Measurements from ENCODE around the gene SULT4A1. TPM values are rescaled to one million over a fixed set of nuclear protein-coding genes. Genes with fewer than 3 reads are reported as not detected.
"Not testable (repeated sequence)": the region's sequence is repeated elsewhere in the genome, so short reads cannot be mapped to it uniquely, and the experiment has no call there.

The SULT4A1 gene, protein sequence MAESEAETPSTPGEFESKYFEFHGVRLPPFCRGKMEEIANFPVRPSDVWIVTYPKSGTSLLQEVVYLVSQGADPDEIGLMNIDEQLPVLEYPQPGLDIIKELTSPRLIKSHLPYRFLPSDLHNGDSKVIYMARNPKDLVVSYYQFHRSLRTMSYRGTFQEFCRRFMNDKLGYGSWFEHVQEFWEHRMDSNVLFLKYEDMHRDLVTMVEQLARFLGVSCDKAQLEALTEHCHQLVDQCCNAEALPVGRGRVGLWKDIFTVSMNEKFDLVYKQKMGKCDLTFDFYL
- not detected for total RNA-seq

DNA sequence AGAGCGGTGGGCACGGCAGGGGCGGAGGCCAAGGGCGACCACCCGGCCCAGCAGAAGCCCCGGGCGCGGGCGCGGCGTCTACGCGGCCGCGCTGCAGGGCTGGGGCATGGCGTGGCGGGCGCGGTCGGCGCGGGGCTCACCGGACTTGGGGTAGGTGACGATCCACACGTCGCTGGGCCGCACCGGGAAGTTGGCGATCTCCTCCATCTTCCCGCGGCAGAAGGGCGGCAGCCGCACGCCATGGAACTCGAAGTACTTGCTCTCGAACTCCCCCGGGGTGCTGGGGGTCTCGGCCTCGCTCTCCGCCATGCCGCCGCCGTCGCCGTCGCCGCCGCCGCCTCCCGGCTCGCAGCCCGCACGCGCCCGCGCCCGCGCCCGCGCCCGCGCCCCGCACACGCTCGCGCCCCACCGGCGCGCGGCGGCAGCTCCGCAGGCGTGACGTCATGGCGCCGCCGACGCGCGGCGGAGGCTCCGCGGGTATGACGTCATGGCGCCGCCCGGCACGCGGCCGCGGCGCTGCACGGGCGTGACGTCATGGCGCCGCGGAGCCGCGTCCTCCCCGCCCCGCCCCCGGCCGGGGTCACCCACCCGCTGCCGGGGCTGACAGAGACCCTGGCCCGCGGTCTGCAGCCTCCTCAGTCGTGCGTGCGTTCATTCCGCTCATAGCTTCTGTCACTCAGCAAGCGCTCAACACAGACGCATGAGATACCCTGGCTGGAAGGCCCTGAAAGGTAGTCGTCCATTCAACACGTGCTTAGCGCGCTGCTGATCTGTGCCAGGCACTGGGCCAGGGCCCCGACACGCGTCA, at the start of gene SULT4A1:
SULT4A1 (minus strand) TSS at position 440 of the 808 bp plus-strand sequence; CDS start at position 309, 131 bp downstream.
- CTCF ChIA-PET = no interaction called here
- POLR2A ChIA-PET = no interaction called here

DNA sequence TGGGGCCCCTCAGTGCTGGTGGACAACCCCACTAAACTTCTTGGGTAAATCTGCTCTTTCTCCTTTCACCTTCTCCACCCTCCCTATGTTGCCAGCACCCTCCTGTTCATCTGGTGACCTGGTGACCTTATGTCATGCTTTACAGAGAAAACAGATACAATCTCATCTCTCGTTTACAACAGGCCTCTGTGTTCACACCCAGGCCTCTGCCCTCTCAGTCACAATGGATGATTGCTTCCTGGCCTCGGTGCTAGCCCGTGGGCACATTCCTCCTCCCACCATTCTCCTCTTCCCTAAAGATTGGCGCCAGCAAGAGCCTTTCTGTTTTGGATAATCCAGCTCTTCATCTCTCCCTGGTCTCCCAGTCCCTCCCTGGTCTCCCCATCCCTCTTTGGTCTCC, 49.0 kb upstream of the SULT4A1 start:
- POLR2A ChIA-PET = no interaction called here
- CTCF ChIA-PET = no interaction called here

DNA sequence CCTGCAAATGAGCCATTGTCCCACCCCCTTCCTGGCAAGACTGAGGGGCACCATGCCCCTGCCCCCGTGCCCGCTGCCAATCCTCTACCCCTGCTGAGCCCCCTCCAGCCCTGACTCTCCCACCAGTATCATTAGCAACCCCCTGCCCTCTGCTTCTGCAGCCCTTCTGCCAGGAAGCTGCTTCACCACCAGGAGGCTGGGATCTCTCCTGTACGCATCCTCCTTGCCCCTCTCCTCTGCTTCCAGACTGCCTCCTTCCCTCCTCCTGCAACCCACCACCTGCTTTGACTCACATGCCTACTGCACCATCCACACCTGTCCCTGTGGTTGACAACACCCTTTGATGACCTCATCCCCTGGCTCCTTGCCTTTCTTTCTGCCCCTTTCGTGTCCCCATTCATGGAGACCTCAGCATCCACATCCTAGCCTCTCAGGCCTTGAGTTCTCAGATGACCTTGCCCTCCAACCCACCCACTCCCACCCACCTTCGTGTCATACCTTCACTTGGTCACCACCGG, 47.9 kb upstream of the SULT4A1 start:
- CTCF ChIA-PET = interaction anchor here (0.6 kb wide), 1 partner anchor 19 kb away, joined by 3 read pairs; no protein-coding TSS in a partner anchor
- POLR2A ChIA-PET = no interaction called here

DNA sequence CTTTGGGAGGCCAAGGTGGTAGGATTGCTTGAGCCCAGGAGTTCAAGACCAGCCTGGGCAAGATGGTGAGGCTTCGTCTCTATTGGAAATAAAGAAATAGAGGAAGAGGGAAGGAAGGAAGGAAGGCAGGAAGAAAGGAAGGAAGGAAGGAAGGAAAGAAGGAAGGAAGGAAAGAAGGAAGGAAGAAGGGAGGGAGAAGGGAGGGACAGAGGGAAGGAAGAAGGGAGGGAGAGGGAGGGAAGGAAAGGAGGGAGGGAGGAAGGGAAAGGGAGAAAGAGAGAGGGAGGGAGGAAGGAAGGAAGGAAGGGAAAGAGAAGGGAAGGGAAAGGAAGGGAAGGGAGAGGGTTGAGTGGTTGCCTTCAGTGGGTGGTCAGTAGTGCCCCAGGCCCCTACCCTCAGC, 47.4 kb upstream of the SULT4A1 start:
- POLR2A ChIA-PET = no interaction called here
- CTCF ChIA-PET = no interaction called here

DNA sequence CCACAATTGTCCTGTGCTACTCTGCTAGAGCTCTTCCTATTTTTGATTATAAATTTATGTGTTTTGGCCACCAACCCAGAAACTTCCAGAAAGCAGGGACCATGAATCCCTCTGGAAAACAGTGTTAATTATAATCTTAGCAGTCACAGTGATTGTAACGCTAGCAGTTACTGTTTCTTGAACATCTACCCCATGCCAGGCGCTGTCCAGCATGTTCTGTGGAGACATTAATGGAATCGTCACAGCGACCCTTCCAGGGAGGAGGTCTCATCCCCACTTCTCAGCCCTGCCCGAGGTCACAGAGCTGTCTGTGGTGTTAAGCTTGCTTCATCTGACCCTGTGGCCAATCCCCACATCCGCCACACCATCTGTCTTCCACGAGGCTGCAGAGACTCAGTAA, 43.4 kb upstream of the SULT4A1 start:
- POLR2A ChIA-PET = no interaction called here
- CTCF ChIA-PET = interaction anchor here (1.2 kb wide), 1 partner anchor 8 kb away, joined by 3 read pairs; no protein-coding TSS in a partner anchor

DNA sequence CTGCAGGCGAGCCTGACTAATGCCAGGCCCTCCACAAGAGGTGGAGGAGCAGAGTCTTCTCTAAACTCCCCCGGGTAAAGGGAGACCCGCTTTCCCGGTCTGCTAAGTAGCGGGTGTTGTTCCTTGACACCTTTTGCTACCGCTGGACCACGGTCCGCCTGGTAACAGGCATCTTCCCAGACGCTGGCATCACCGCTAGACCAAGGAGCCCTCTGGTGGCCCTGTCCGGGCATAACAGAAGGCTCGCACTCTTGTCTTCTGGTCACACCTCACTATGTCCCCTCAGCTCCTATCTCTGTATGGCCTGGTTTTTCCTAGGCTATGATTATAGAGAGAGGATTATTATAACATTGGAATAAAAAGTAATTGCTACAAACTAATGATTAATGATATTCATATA, 42.1 kb upstream of the SULT4A1 start:
- CTCF ChIA-PET, POLR2A ChIA-PET: not testable (repeated sequence)

DNA sequence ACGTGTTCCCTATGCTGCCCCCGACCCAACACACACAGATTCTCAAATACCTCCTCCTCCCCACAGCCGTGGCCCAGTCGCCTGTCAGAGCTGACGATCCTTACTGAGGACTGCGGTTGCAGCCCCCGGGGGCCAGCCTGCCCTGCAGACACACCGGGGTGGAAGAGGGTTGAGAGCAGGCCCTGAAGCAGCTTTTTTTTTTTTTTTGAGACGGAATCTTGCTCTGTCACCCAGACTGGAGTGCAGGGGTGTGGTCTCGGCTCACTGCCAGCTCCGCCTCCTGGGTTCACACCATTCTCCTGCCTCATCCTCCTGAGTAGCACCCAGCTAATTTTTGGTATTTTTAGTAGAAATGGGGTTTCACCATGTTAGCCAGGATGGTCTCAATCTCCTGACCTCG, 40.7 kb upstream of the SULT4A1 start:
- CTCF ChIA-PET, POLR2A ChIA-PET: not testable (repeated sequence)

DNA sequence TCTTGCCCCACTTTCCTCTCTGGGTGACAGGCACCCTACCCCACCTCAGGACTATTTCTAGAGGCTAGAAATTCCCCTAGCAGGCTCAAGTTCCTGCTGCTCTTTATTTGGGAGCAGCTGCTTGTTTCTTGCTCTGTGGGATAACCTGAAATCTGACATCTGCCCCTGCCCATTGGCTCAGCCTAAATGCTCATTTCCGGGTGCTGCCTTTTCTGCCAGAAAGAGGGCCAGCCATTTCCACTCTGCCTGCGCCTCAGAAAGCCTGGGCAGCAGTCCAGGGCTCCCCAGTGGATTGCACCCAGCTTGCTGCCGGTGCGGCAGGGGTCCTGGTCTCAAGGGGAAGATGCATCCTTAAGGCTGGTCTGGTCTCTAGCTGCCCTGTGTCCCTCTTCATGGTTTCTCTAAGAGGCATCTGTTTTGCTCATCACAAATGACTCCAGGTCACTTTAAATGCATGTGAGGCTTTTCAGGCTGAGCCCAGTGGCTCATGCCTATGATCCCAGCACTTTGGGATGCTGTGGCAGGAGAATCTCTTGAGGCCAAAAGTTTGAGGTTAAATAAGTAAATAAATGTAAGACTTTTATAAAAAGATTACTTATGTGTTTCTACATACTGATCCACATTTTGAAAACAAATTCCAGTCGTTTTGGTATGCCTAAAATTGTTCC, 39.8 kb upstream of the SULT4A1 start:
- POLR2A ChIA-PET = no interaction called here

DNA sequence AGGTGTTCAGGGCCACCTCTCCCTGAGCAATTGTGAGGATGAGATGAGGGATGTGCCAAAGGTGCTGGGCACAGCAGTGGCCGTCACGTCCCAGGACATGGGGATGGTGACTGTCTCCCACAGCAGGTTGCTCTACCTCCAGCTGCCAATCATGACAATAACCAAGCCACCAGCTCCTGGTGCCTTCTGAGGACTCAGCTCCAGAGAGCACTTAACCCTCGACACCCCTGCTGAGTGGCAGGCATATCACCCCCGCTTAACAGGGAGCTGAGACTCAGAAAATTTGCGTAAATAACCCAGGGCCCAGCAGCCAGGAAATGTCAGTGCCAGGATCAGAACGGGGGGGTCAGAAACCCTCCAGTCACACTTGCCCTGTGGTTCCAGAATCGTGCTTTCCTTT, 37.9 kb upstream of the SULT4A1 start:
- CTCF ChIA-PET = no interaction called here
- POLR2A ChIA-PET = interaction anchor here (0.6 kb wide), 1 partner anchor 94 kb away, joined by 4 read pairs; no protein-coding TSS in a partner anchor

More for the DNA sequence above, 39.8 kb upstream of the SULT4A1 start:
- CTCF ChIA-PET = no interaction called here

DNA sequence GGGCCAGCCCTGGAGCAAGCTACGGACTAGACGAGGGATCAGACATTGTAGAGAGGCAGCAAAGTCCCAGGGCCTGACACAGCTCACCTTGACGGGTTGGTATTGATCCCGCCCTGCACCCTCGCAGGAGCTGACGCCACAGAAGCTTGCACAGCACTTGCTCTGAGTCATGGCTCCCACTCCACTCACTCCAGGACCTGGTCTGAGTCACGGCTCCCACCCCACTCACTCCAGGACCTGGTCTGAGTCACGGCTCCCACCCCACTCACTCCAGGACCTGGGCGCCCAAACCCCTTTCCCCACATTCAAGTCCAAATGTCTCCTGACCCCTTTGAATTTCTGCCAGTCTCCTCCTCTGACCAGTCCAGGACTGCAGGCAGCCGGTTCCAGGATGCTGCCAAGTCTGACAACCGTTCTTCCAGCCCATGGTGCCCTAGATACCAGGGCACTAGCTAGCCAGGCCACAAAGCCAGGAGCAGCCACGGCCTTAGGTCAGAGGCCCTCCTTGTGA, 35.5 kb upstream of the SULT4A1 start:
- ChIA-PET CTCF (interaction anchor here (1.8 kb wide), 1 partner anchor 15 kb away, joined by 4 read pairs; no protein-coding TSS in a partner anchor), POLR2A (no interaction called here)

DNA sequence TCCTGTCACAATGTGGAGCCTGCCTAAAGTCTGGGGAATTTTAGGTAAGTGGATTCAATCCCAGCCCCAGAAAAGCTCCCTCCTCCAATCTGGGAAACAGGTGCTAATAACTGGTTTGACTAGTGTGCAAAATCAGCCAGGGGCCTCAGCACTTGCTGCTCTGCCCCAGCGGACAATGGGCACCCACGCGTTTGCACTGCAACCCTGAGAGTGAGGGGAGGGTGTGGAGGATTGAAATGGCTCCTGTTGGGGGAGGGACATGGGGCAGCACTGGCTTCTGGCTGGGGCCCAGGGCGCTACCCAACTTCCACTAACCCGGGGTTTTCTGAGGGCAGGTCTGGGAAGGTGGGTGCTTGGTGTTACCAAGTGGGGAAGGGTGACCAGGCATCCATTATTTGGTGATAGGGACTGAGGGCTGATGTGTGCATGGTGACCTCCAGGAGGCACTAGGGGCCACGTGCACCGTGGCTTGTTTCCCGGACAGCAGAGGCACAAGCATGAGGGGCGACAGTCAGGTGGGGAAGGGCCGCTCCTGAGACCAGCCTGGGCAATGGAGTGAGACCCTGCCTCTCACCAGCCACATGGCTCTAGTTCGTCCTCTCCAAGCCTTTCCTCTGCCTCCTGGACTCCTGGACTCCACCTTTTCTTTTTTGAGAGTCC, 33.8 kb upstream of the SULT4A1 start:
- ChIA-PET CTCF (interaction anchor here (1.8 kb wide), 1 partner anchor 13 kb away, joined by 4 read pairs; no protein-coding TSS in a partner anchor), POLR2A (no interaction called here)

DNA sequence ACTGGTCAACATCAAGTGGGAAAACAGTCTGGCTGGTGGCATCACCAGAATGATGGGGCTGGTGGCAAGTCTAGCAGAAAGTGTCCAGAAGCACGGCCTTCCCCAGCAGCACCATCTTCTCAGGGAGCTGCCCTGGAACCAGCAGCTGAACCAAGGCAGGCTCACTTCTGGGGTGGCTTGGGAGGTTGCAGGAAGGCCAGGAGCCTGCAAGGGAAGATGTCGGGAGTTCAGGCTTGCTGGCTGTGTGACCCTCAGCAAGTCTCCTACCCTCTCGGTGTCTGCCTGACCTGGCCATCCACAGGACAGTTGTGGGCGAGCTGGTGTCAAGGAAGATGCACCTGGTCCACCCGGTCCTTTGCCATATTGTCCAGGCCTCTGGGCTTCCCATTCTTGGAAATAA, 31.8 kb upstream of the SULT4A1 start:
- POLR2A ChIA-PET = no interaction called here
- CTCF ChIA-PET = no interaction called here

DNA sequence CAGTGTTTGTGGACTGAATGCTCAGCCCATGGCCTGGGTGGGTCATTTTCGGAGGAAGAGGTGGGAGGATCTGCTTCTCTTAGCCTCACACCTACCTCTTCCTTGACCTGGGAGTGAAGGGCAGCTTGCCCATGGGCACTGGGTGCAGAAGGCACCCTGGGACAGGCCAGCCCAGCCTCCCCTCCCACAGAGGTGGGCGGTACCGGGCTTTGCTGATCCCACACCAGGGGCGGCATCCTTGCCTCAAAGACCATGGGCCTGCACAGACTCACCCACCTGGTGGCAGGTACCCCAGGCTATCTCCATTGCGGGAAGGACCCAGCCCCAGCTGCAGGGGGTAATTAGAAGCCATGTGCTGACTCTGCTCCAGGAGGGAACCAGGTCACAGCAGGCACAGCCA, 31.0 kb upstream of the SULT4A1 start:
- ChIA-PET POLR2A (no interaction called here), CTCF (no interaction called here)

DNA sequence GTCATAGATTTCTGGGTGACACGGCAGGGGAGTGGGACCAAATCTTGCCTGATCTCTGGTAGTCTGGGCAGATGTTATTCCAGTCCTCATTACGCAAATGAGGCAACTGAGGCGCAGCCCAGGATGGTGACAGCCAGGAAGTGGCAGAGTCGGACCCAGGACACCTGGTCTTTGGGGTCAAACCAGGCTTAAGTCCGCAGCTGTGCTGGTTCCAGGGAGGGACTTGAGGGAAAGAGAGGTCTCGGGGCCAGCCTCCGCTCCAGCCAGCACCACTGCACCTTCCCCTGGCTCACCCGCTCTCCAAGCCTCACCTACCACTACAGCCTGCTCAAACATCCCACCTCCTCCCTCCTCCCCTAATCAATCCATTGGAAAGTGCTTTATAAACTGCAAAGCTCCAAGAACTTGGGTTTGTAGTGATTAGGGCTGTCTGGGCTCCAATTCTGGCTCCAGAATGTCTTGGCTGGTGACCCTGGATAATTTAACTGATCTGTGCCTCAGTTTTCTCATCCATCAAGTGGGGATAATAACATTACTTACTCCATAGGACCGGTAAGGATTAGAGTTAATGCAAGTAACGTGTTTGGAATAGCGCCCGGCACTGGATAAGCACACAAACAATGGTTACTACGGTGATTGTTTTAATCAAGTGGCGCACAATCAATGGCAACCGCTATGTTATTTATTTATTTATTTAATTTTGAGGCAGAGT, 30.0 kb upstream of the SULT4A1 start:
- CTCF ChIA-PET = no interaction called here
- POLR2A ChIA-PET = no interaction called here

DNA sequence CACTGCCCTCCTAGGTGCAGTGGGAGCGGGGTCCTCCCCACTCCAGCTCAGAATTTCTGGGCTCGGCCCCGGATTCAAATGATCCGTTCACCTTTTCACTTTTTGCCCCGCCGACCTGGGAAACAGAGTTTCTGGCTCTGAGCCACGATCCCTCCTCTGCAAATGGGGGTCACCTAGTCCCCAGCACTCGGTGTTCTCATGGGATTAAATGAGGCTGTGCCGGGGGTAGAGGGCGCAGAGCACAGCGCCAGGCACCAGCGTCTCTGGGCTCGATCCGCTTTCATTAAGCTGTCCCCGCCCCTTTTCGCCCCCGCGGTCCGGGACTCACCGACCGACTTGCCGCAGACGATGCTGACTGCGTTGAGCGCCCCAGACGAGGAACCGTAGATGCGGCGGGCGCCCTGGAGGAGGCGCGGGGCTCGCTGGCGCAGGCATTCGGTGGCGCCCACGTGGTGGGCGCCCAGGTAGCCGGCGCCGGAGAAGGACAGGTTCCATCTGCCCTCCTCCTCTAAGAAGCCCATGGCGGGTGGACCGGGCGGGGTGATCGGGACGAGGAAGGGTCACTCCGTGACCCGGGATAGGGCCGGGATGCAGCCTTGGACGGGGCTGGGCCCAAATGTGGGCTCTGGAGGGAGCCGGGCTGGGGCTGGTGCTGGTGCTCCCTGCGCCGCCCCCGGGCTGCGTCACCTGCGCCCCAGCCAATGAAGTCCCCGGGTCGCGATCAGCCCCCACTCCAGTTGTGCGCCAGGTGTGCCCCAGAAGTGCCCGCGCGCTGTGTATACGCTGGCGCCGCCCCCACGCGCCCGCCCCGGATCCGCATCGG, 29.3 kb upstream of the SULT4A1 start, which contains the start of gene PNPLA5:
PNPLA5 (minus strand) TSS at position 654 of the 823 bp plus-strand sequence; CDS start at position 521, 133 bp downstream.
- POLR2A ChIA-PET = no interaction called here

DNA sequence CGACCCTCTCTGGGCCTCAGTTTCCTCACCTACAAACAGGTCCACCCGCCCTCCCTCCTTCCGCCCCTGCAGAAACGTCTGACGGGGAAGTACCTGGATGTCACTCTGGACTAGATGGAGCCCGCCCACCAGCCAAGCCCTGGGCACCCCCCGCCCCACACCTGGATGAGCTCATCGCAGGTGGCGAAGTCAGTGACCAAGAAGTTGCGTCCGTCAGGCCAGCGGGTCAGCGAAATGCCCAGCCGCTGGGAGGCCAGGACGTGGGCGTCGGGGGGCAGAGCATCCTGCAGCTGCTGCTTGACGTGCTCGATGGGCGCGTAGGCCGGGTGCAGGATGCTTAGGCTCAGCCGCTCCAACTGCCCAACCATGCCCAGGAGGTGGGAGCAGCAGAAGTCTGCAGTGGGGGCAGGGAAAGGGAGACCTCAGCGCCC, 28.6 kb upstream of the SULT4A1 start:
- ChIA-PET CTCF (interaction anchor here (0.7 kb wide), 1 partner anchor 20 kb away, joined by 3 read pairs; no protein-coding TSS in a partner anchor), POLR2A (no interaction called here)

More for the DNA sequence above, 29.3 kb upstream of the SULT4A1 start, which contains the start of gene PNPLA5:
- CTCF ChIA-PET = no interaction called here

DNA sequence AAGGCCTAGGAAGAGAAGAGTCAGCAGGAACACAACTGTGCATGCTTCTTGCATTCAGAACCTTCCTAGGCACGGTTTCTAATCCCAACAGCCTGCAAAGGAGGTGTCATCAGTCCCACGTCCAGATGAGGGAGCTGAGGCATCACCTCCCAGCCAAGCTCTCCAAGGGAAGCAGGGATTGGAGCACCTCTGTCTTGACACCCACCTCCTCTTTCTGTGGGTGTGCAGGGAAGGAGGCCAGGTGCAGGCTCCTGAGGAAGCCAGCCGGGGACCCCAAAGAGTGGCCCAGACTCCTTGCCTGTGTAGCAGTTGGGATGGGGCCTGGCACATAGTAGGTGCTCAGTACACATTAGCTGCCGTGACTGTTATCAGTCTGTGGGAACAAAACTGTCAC, 27.5 kb upstream of the SULT4A1 start:
- CTCF ChIA-PET = no interaction called here
- POLR2A ChIA-PET = no interaction called here

All from activated CD8-positive, alpha-beta memory T cell treated with anti-CD3 and anti-CD28 coated beads for 36 hours (primary cell).